GM18907 (cell line): Measurements from ENCODE around the gene FAM234B.
A peak's percentile ranks its signal among the peaks of the same experiment; 100 is the strongest.

Source experiments
- ATAC-seq: cut with Tn5 transposase; IDR thresholded peaks from one replicate; pipeline ENCODE4 v1.9.1; 2021; ENCODE audit warnings: mild to moderate bottlenecking, moderate library complexity; ENCODE audit not compliant: unreplicated experiment

The FAM234B gene, protein sequence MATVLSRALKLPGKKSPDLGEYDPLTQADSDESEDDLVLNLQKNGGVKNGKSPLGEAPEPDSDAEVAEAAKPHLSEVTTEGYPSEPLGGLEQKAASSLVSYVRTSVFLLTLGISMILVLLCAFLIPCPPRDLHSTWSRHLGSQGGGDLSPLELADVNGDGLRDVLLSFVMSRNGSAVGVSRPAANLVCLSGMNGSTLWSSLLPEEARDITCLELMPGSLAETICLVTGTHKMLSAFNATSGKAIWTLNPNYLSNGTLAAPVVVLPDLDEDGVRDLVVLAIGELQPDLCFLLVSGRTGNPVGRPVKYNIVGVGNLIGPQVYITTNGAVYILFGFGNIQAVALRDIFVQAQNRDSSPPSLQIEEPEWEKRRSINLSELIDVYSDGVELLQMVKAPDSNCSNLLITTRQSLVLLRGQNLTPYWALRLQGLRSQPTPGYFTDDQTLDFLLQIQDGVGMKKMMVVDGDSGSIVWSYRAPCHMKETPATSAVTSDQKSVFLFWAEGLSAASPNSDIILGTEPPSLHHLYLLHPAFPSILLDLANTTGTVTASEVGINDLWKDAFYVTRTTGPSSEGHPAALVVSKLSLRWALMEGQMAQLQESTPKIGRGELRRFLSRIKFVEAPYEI

DNA sequence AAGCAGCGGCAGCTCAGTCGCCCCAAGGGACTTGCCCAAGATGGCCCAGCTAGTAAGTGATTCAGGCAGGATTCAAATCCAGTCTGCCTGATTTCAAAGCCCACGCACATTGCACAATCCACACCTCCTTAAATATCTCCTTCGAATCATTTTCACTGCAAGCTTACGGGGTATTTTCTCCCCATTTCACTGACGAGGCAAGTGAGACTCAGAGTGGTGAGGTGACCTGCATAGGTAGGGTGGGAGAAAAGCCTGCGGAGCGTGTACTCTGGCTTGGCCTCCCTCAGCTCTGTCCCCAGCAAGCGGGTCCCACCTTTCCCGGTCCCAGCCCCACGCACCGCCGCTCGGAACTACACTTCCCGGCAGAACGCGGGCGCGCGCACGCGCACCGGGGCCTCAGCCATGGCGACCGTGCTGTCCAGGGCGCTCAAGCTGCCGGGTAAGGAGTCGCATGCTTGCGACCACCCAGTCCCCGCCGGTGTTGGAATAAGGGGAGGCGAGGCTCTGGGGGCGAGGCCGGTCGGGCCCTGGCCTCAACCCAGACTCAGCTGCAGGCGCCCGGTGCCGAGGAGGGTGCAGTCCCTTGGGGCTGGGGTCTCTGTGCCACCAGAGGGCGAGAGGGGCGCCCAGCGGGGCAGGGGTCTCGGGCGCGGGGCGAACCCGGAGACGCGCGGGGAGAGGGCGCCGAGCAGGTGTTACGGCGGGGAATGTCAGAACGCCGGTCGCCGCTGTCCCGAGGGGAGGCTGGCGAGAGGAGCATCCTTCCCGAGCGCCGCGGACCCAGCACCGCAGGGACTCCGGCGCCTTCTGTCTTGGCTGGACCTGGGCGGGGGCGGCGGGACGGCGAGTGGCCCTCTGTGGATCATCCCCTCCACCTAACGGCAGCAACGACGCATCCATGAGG lies at the start of gene FAM234B:
FAM234B (plus strand) TSS at position 380 of the 904 bp plus-strand sequence; CDS start at position 403, 23 bp downstream.
- peak; percentile 82 for ATAC-seq

DNA sequence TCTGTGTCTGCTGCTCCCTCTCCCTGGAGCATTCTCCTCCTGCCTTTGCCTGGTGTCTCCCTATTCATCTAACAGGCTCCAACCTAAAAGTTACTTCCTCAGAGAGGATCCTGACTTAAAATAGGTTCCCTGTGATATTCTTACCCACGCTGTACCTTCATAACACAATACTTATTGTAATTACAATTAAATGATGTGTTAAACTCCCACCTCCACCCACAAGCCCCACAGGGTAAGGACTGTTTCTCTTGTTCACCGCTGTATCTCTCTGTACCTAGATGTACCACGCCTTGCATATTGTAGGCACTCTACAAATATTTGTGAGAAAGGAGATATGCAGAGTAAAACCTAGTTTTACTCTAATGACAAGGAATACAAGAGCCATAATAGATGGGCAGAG lies 49.1 kb upstream of the FAM234B start:
- ATAC-seq: no peak

DNA sequence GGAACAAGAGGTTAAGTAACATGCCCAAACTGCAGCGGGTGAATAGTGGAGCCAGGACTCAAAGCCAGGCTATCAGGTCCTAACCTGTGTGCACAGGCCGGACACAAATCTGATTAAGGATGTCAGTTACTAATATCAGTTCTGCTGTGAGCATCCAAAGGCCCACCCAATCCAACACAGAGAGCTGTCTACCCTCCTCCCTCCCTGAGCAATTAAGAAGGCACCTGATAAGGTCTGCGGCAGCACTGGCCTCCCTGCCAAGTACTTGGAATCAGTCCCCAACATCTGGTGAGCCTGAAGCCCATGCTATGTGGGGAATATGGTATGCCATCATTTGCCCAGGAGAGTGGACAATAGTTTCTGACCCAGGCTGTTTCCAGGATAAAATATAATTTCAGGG lies 48.0 kb upstream of the FAM234B start:
- ATAC-seq: no peak

DNA sequence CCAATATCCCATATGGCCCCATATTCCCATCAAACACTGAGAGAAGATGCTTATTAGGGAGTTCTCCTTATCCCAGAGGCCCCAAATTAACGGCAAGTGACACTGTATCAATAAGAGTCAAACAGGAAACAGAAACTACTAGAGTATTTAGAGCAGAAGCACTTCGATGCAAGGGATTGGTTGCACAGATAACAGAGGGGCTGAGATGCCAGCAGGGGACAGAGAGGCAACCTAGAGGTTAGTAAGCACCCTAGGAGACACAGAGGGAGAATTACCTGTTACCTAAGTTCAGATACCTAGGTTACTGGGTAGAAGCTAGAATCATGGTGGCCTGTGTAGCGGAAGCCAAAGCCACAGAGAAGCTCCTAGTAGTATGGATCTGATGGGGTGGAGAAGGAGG lies 47.0 kb upstream of the FAM234B start:
- no peak for ATAC-seq

DNA sequence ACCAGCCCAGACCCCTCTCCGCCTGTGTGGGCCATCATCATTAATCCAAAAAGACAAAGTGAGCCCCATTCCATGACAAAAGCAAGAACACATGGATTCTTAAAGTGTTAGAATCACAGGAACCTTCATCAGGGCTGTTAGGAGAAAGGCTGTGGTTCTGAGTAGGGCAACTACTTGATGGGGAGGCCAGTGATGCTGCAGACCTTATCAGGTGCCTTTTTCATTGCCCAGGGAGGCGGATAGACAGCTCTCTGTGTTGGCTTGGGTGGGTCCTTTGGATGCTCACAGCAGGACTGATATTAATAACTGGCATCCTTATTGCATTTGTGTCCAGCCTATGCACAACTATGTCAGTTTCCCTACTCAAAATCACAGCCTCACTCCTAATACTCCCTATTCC lies 46.4 kb upstream of the FAM234B start:
- no peak for ATAC-seq

DNA sequence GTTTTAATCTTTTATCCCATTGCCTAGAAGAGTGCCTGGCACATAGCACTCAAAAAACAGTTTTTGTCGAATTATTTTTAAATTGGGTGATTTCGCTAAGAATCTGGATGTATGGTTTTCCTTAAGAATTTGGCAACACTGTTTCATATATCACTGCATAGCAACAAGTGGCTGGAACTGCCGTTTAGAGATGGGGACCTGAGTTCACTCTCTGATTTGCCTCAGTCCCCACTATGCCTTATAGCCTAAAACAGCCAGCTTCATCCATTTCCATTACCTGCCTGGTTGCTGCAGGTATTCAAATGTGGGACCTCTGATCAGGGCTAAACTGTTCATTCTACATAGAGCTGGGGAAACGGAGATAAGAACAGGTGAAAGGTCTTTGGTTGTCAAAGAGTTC lies 45.9 kb upstream of the FAM234B start:
- no peak for ATAC-seq

DNA sequence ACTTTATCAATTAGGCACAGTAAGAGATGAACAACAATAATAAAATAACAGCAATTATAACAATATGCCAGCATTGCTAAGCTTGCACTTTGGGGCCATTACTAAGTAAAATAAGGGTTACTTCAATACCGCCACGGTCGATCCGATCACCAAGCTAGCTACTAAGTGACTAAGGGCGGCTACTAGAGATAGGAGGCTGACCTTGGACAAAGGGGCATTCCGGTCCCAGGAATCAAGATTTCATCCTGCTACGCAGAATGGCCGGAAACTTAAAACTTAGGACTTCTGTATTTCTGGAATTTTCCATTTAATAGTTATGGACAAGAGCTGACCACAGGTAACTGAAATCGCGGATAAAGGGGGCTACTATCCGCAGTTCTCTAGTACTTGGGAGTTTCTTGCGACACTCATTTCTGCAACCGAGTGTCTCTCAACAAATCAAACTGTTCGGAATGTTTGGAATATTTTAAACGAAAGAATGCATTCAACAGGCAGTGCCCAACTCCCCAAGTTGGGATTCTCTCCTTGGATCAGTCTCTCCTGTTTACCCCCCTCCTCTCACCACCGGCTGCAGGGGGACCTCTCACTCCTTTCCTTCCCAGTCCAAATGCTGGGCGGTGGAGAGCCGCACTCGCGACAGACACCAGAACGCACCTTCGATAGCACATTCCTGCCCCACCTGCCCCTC lies 44.8 kb upstream of the FAM234B start:
- ATAC-seq: no peak

DNA sequence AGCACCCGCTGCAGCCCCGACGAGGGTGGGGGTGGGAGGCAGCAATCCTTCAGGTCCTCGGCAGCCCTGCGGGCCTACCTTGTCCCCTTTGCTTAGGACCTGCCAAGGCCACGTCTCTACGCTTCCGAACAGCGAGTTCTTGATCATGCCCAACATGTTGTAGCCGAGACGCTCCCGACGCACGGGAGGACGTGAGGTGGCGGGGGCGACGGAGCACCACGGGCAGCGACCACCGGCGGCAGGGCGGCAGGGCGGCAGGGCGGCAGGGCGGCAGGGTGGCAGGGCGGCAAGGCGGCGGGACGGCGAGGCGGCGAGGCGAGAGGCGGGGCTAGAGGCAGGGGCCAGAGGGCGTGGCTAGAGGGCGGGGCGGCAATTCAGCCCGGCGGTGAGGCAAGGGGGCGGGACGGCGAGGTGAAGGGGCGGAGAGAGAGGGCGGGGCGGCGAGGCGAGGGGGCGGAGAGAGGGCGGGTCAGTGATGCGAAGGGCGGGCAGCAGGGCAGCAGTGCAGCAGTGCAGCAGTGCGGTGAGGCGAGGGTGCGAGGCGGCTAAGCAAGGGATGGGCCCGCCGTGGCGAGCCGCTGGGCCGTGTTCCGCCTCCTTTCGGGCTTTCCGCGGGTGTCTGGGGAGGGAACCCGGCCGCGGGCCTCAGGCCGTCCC lies 44.1 kb upstream of the FAM234B start, which contains the start of gene HEBP1:
HEBP1 (minus strand) TSS at position 307 of the 657 bp plus-strand sequence; CDS start at position 156, 151 bp downstream.
- peak; percentile 86 for ATAC-seq

DNA sequence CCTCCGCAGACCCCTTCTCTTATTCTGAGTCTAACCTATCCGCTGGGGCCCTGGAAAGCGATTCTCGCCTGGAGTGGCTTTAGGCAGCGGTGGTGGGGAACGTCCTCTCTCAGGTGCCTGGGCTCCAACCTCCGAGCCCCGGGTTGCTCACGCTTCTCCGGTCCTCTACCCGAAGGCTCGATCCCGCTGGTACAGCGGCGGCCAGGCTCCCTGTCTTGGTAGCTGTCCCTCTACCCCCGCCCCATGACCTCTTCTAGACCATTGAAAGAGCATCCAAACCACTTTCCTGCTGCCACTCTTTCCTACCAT lies 43.6 kb upstream of the FAM234B start:
- ATAC-seq: peak; percentile 36

DNA sequence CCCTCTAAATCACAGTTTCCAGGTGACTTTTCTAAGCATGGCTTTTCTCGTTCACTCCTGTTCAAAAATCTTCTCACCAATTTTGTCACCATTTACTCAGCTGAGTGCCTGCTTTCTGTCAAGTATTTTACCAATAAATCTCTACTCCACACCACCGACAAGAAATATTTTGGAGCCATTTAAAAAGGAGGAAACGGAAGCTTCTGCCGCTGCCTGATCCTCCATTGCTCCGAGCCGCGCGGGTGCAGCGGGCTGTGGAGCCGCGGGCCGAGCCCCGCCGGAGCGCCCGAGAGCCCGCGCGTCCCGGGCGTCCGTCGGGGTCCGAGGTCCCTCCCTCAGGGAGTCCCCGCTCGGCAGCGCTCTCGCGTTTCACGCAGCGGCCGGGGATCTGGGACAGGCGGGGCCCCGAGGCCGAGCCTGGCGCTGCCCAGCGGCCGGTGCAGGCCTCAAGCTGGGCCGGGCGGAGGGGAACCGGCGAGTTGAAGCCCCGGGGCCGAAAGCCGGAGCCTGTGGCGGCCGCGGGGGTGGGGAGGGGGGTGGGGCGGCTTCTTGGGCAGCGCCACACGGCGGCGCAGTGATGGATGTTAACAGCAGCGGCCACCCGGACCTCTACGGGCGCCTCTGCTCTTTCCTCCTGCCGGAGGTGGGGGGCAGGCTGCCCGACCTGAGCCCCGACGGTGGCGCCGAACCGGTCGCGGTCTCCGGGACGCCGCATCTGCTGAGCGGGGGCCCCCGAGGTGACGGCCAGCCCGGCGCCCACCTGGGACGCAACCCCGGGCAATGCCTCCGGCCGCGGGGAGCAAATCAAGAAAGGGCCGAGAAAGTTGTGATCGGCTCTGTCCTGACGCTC lies 43.0 kb upstream of the FAM234B start:
- ATAC-seq: peak; percentile 31

DNA sequence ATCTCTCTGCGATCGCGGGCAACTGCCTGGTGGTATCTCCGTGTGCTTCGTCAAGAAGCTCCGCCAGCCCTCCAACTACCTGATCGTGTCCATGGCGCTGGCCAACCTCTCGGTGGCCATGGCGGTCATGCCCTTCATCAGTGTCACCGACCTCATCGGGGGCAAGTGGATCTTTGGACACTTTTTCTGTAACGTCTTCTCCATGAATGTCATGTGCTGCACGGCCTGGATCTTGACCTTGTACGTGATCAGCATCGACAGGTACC lies 42.5 kb upstream of the FAM234B start:
- ATAC-seq: no peak

DNA sequence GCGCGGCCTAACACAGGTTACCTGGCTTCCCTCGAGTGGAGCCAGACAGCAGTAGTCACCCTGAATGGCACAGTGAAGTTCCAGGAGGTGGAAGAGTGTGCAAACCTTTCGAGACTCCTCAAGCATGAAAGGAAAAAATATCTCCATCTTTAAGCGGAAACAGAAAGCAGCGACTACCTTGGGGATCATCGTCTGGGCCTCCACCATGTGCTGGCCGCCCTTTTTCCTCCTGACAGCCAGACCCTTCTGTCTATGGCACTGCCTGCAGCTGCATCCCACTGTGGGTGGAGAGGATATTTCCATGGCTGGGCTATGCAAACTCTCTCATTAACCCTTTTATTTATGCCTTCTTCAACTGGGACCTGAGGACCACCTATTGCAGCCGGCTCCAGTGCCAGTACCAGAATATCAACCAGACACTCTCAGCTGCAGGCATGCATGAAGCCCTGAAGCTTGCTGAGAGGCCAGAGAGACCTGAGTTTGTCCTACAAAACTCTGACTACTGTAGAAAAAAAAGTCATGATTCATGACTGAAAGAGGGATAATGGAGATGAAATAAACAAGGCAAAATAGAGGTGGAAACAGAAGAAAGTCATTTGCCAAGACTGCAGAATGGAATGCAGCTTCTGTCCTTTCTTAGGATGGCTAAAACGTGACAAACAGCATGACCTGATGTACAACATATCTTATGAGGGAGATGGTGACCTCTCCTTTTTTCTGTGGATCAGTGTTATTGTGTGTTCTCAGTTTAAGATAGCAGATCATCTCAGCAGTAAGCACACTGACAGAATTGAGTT lies 41.7 kb upstream of the FAM234B start:
- ATAC-seq: no peak

DNA sequence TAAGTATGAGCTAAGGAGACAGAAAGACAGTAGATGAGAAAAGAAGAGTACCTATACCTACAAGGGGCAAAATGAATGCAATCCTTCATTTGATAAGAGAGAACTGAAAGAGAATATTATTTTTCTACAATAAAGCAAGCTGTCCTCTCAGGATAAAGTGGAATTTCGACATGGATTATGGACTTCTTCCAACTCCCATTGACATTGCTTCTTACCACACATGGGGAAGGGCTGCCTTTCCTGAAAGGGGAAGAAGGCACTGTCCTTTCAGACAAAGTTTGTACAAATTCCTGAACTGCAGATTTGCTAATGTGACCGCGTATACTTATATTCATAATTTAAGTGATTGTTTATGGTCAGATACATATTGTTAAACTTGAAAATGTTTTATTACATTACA lies 39.8 kb upstream of the FAM234B start:
- ATAC-seq: no peak

DNA sequence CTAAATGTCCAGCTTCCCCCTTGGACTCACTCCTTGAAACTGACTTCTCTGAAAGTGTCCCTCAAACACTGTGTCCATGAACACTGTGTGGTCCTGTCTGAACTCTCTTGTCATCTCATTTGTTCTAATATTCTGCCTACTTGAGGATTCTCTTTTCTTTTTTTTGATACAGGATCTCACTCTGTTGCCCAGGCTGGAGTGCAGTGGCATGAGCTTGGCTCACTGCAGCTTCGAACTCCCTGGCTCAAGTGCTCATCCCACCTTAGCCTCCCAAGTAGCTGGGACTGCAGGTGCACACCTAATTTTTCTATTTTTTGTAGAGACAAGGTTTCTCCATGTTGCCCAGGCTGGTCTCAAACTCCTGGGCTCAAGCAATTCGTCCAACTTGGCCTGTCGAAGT lies 39.2 kb upstream of the FAM234B start:
- ATAC-seq: no peak

DNA sequence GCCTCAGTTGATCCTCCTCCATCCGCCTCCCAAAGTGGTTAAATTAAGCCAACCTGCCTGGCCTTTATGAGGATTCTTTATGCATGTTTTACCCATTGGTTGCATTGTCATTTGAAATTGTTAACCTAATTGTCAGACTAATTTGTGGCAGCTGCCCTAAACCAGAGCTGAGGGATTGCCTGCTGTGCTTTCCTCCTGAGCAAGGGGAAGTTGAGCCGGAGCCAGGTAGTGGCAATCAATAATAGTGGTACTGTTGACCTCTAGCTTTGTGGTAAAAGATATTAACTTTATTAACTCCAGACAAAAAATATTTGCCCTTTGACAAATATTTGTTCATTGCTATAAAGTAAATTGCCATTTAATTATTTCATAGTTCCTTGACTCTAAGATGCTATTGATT lies 38.5 kb upstream of the FAM234B start:
- no peak for ATAC-seq

DNA sequence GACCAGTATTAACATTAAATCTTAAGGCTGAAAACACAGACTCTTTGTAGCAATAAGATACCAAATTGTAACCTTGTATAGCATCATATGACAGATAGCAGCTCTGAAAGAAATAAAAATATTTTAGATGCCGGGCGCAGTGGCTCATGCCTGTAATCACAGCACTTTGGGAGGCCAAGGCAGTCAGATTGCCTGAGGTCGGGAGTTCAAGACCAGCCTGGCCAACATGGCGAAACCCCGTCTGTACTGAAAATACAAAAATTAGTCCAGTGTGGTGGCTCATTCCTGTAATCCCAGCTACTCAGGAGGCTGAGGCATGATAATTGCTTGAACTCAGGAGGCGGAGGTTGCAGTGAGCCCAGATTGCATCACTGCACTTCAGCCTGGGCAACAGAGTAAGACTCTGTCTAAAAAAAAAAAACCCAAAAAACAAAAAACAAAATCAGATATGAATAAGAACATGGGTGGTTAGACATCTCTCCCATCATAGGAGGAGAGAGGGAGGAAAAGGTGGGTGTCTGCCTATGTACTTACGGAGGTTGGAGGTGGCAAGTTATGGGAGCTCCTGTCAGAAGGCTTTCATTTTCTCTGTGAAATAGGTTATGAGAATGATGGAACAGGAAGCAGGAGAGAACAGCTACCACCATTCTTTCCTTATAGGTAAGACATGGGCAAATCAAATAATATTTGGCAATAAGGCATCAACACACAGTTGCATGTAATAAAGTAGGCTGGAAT lies 36.5 kb upstream of the FAM234B start:
- no peak for ATAC-seq

DNA sequence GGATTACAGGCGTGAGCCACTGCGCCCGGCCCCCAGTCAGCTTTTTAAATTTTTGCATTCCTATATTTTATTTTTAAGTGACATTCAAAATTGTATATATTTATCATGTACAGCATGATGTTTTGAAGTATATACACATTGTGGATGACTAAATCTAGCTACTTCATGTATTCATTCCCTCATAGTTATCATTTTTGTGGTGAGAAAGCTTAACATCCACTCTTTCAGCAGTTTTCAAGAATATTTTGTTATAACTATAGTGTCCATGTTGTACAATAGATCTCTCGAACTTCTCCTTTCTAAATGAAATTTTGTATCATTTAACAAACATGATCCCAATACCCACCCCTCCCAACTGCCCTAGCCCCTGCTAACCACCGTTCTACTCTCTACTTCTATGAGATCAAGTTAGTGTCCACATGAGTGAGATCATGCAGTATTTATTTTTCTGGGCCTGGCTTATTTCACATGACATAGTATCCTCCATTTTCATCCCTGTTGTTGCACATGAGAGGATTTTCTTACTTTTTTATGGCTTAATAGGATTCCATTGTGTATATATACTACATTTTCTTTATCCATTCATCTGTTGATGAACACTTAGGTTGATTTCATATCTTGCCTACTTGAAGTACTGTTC lies 35.3 kb upstream of the FAM234B start:
- ATAC-seq: no peak

DNA sequence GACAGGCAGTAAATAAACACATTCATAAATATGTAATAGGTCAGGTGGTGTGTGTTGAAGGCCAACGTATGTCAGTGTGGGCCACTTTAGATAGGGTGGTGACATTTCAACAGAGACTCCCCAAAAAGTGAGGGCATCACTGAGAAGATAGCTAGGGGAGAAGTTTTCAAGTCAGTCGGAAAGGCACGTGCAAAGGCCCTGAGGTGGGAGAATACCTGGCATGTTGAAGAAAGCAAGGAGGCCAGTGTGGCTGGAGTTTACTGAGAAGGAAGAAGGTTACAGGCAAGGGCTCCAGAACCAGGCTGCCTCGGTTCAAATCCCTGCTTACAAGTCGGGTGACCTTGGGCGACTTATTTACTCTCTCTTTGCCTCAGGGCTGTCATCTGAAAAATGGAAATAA lies 33.1 kb upstream of the FAM234B start:
- ATAC-seq: no peak
